ENCODE results near the gene VPS33A. TPM values are rescaled to one million over a fixed set of nuclear protein-coding genes. Genes with fewer than 3 reads are reported as not detected.

VPS33A gene
- total and polyA plus RNA-seq, 2 of the 13 experiments (the other 11 are each of a cell fraction or from before 2014, with no cell fraction given) = 11.0 to 43.6 TPM

DNA sequence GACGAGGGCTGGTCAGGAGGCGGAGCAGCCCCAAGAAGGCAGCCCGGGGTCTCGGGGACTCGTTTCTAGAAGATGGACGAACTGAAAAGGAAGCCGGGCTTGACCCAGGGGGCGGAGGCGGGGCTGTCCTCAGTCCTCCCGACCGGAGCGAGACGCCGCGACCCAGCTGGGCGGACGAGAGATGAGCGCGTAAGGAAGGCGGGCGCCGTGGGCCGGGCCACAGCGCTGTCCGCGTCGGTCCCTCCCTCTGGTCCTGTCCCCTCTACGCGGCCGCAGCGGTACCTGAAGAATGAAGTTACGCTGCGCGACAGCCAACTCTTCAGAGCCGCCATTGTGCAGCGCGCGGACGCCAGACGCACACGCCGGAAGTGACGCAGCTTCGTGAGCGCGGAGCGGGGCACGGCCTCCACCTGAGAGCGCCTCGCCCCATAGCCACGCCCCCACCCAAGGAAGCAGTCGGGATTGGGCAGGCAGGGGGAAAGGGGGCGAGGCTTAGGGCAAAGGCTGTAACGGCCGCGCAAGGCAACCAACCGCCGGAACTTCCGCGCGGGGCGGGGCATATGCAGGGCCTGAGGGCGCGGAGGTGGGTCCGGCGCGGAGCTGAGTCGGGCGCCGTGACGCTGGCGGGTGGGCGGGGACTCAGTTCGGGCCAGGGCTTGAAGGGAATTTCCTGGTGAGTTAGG is 40.5 kb downstream of the VPS33A start, which contains the start of gene DIABLO (continued):
- TF ChIP-seq, protein P1, sequence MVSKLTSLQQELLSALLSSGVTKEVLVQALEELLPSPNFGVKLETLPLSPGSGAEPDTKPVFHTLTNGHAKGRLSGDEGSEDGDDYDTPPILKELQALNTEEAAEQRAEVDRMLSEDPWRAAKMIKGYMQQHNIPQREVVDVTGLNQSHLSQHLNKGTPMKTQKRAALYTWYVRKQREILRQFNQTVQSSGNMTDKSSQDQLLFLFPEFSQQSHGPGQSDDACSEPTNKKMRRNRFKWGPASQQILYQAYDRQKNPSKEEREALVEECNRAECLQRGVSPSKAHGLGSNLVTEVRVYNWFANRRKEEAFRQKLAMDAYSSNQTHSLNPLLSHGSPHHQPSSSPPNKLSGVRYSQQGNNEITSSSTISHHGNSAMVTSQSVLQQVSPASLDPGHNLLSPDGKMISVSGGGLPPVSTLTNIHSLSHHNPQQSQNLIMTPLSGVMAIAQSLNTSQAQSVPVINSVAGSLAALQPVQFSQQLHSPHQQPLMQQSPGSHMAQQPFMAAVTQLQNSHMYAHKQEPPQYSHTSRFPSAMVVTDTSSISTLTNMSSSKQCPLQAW (CRISPR knock-in tag; IDR thresholded peaks at IDR 0.05) = peak; percentile 79
- TF ChIP-seq POGZ (CRISPR knock-in tag; IDR thresholded peaks at IDR 0.05) = peak; percentile 87
- TF ChIP-seq, protein P2, sequence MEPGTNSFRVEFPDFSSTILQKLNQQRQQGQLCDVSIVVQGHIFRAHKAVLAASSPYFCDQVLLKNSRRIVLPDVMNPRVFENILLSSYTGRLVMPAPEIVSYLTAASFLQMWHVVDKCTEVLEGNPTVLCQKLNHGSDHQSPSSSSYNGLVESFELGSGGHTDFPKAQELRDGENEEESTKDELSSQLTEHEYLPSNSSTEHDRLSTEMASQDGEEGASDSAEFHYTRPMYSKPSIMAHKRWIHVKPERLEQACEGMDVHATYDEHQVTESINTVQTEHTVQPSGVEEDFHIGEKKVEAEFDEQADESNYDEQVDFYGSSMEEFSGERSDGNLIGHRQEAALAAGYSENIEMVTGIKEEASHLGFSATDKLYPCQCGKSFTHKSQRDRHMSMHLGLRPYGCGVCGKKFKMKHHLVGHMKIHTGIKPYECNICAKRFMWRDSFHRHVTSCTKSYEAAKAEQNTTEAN (CRISPR knock-in tag; conservative IDR thresholded peaks at IDR 0.05) = no peak
- TF ChIP-seq HNRNPLL (IDR thresholded peaks at IDR 0.05; ENCODE audit: low read depth, low read length, poor library complexity, severe bottlenecking) = peak; percentile 92
- TF ChIP-seq, protein P3, sequence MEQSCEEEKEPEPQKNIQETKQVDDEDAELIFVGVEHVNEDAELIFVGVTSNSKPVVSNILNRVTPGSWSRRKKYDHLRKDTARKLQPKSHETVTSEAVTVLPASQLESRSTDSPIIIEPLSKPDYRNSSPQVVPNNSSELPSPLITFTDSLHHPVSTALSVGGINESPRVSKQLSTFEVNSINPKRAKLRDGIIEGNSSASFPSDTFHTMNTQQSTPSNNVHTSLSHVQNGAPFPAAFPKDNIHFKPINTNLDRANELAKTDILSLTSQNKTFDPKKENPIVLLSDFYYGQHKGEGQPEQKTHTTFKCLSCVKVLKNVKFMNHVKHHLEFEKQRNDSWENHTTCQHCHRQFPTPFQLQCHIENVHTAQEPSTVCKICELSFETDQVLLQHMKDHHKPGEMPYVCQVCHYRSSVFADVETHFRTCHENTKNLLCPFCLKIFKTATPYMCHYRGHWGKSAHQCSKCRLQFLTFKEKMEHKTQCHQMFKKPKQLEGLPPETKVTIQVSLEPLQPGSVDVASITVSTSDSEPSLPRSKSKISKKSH (CRISPR knock-in tag; IDR thresholded peaks at IDR 0.05; ENCODE audit: borderline replicate concordance) = peak; percentile 89; the same call in 1 of the 2 replicates
- TF ChIP-seq ZMYM4 (CRISPR knock-in tag; IDR thresholded peaks at IDR 0.05) = peak; percentile 81
- peak; percentile 91 for TF ChIP-seq ASH2L (IDR thresholded peaks at IDR 0.05; ENCODE audit: insufficient read length, low read depth, low read length)
- peak; percentile 86; the same call in 1 of the 2 replicates for TF ChIP-seq SIN3B (IDR thresholded peaks at IDR 0.05; ENCODE audit: low read length)
- no peak; the same call in 1 of the 2 replicates for TF ChIP-seq NCOR1 (IDR thresholded peaks at IDR 0.05; ENCODE audit: borderline replicate concordance, low read length)
- peak; percentile 46; the same call in 1 of the 2 replicates for TF ChIP-seq RFX5 (IDR thresholded peaks at IDR 0.05; ENCODE audit: low read depth, low read length)
- no peak for TF ChIP-seq MYNN (CRISPR knock-in tag; IDR thresholded peaks at IDR 0.05; ENCODE audit: low read depth)
- TF ChIP-seq ZNF138 (CRISPR knock-in tag; IDR thresholded peaks at IDR 0.05; ENCODE audit: low read depth) = 0 out of 2 replicates have a peak, but pooled peaks have one; percentile 63
- peak; percentile 90 for TF ChIP-seq ETV5 (CRISPR knock-in tag; IDR thresholded peaks at IDR 0.05; ENCODE audit: borderline replicate concordance)
- TF ChIP-seq ZNF232 (CRISPR knock-in tag; IDR thresholded peaks at IDR 0.05; ENCODE audit: borderline replicate concordance) = no peak
- 0 out of 2 replicates have a peak, but pooled peaks have one; percentile 88 for TF ChIP-seq ZNF816 (CRISPR knock-in tag; IDR thresholded peaks at IDR 0.05; ENCODE audit: borderline replicate concordance)
- TF ChIP-seq, protein P4, sequence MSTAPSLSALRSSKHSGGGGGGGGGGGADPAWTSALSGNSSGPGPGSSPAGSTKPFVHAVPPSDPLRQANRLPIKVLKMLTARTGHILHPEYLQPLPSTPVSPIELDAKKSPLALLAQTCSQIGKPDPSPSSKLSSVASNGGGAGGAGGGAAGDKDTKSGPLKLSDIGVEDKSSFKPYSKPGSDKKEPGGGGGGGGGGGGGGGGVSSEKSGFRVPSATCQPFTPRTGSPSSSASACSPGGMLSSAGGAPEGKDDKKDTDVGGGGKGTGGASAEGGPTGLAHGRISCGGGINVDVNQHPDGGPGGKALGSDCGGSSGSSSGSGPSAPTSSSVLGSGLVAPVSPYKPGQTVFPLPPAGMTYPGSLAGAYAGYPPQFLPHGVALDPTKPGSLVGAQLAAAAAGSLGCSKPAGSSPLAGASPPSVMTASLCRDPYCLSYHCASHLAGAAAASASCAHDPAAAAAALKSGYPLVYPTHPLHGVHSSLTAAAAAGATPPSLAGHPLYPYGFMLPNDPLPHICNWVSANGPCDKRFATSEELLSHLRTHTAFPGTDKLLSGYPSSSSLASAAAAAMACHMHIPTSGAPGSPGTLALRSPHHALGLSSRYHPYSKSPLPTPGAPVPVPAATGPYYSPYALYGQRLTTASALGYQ (CRISPR knock-in tag; IDR thresholded peaks at IDR 0.05) = no peak
- TF ChIP-seq STAT5B (CRISPR knock-in tag; IDR thresholded peaks at IDR 0.05) = 0 out of 2 replicates have a peak, but pooled peaks have one; percentile 60
- TF ChIP-seq ZNF567 (CRISPR knock-in tag; IDR thresholded peaks at IDR 0.05; ENCODE audit: borderline replicate concordance) = 0 out of 2 replicates have a peak, but pooled peaks have one; percentile 77
- no peak for TF ChIP-seq EHMT2 (IDR thresholded peaks at IDR 0.05; ENCODE audit: borderline replicate concordance, low read depth, low read length)
- TF ChIP-seq ZNF501 (CRISPR knock-in tag; IDR thresholded peaks at IDR 0.05) = peak; percentile 82
- peak; percentile 81 for TF ChIP-seq NFYC (CRISPR knock-in tag; IDR thresholded peaks at IDR 0.05)
- TF ChIP-seq ZNF614 (CRISPR knock-in tag; IDR thresholded peaks at IDR 0.05; ENCODE audit: borderline replicate concordance) = peak; percentile 79; the same call in 1 of the 2 replicates
- TF ChIP-seq ATF1 (CRISPR knock-in tag; IDR thresholded peaks at IDR 0.05) = peak; percentile 93

Measured in HepG2 (cell line).